Erythroblast (primary cell): Measurements from ENCODE around the gene ARHGAP6.
A peak's percentile ranks its signal among the peaks of the same experiment; 100 is the strongest.

Experiments
- DNase-seq, 2 experiments: peaks; one replicate each; lab custom pipeline; 2025; lab: John Stamatoyannopoulos, UW
- GATA1 ChIP-seq: IDR thresholded peaks from 2 replicates; pipeline ENCODE4 v1.6.1; 2011; ENCODE audit warnings: low read depth, mild to moderate bottlenecking, control low read depth, low read length, moderate library complexity
- POLR2A ChIP-seq: IDR thresholded peaks from 2 replicates; pipeline ENCODE4 v1.6.1; 2011; ENCODE audit warnings: mild to moderate bottlenecking, low read length

The ARHGAP6 gene

GRCh38 chrX:11434607-11435006 is 231.1 kb downstream of the ARHGAP6 start:
- no peak for TF ChIP-seq GATA1
- TF ChIP-seq POLR2A, result no peak
- no peak for DNase-seq

- no peak for DNase-seq
Measured at GRCh38 chrX:11431786-11432185, 233.9 kb downstream of the ARHGAP6 start.

GRCh38 chrX:11430271-11430670 is 235.4 kb downstream of the ARHGAP6 start:
- TF ChIP-seq POLR2A (no peak), GATA1 (no peak)
- DNase-seq, result no peak

More at GRCh38 chrX:11431786-11432185, 233.9 kb downstream of the ARHGAP6 start:
- TF ChIP-seq GATA1 (no peak), POLR2A (no peak)

GRCh38 chrX:11429538-11430085 is 236.1 kb downstream of the ARHGAP6 start:
- TF ChIP-seq GATA1 (no peak), POLR2A (no peak)
- no peak for DNase-seq

- DNase-seq, result peak; percentile 74 to 76
- TF ChIP-seq GATA1, result no peak
- TF ChIP-seq POLR2A, result no peak
Measured at GRCh38 chrX:11427453-11428071, 238.2 kb downstream of the ARHGAP6 start.

- DNase-seq, result peak; percentile 57 to 60
- no peak for TF ChIP-seq GATA1
- TF ChIP-seq POLR2A, result peak; percentile 29
Measured at GRCh38 chrX:11426712-11427452, 238.8 kb downstream of the ARHGAP6 start.

- TF ChIP-seq GATA1 (no peak), POLR2A (no peak)
- no peak for DNase-seq
Measured at GRCh38 chrX:11424903-11425674, 240.6 kb downstream of the ARHGAP6 start.

- DNase-seq, result no peak
- TF ChIP-seq GATA1 (no peak), POLR2A (no peak)
Measured at GRCh38 chrX:11423949-11424348, 241.8 kb downstream of the ARHGAP6 start.

GRCh38 chrX:11423362-11423818 is 242.3 kb downstream of the ARHGAP6 start:
- peak; percentile 38 to 74 for DNase-seq
- TF ChIP-seq POLR2A, result peak; percentile 25
- TF ChIP-seq GATA1, result no peak

GRCh38 chrX:11422525-11422857 is 243.2 kb downstream of the ARHGAP6 start:
- DNase-seq, result no peak
- no peak for TF ChIP-seq POLR2A
- TF ChIP-seq GATA1, result no peak

- TF ChIP-seq POLR2A (no peak), GATA1 (no peak)
- DNase-seq, result peak; percentile 4 to 63
Measured at GRCh38 chrX:11421805-11422524, 243.8 kb downstream of the ARHGAP6 start.

GRCh38 chrX:11420851-11421250 is 244.9 kb downstream of the ARHGAP6 start:
- no peak for DNase-seq
- no peak for TF ChIP-seq GATA1
- no peak for TF ChIP-seq POLR2A

GRCh38 chrX:11419102-11419501 is 246.6 kb downstream of the ARHGAP6 start:
- DNase-seq, result peak in 1 of 2 experiments; percentile 1
- TF ChIP-seq POLR2A, result no peak
- TF ChIP-seq GATA1, result no peak

GRCh38 chrX:11416600-11416999 is 249.1 kb downstream of the ARHGAP6 start:
- DNase-seq, result no peak
- TF ChIP-seq GATA1 (no peak), POLR2A (no peak)
